IPS DF 19.7 (cell line): ENCODE results near the gene DPEP2NB.
"Not testable (repeated sequence)": the region's sequence is repeated elsewhere in the genome, so short reads cannot be mapped to it uniquely, and the experiment has no call there.

Source experiments
- DNase-seq: peaks from one replicate; pipeline ENCODE4 v3.0.0-alpha.2; 2013; ENCODE audit warnings: low read depth, low spot score

DPEP2NB gene

DNA sequence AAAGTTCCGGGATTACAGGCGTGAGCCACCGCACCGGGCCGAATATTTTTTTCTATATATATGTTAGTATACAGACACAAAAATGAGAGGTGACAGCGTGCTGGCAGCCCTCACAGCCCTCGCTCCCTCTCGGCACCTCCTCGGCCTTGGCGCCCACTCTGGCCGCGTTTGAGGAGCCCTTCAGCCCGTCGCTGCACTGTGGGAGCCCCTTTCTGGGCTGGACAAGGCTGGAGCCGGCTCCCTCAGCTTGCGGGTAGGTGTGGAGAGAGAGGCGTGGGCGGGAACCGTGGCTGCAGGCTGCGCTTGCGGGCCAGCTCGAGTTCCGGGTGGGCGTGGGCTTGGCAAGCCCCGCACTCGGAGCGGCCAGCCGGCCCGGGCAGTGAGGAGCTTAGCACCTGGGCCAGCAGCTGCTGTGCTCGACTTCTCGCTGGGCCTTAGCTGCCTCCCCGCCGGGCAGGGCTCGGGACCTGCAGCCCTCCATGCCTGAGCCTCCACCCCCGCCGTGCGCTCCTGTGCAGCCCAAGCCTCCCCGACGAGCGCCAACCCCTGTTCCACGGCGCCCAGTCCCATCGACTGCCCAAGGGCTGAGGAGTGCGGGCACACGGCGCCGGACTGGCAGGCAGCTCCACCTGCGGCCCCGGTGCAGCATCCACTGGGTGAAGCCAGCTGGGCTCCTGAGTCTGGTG is 33.6 kb downstream of the DPEP2NB start:
- DNase-seq: no peak

DNA sequence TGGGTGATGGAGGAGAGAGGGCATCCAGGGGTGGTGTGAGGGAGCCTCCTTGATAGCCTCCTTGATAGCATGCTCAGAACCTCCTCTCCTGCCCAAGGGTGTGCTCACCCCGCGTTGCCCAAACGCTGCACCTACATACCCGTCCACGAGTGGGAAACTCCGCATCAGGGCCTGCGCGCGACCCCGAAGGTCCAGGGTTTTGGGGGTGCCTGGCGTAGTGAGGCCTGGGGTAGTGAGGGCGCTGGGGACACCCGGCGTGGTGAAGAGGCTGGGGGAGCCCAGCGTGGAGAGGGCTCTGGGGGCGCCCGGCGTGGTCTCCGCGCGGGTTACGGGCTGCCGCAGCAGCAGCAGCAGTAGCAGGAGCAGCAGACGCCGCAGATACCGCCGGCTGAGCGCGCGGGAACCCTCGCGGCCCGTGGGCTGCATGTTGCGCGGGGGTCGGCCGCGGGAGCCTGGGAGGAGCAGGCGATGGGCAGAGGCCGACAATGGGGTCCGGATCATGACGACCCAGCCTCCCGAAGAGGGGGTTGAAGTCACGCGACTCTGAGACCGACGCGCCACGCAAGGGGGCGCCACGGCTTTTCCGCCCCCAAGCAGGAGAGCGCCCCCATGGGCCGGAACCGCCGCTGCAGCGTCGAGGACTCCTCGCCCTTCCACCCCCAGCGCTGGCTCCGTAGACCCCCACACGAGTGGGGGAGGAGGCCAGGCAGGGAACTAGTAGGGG is 35.6 kb downstream of the DPEP2NB start, which contains the start of gene DPEP3:
Gene DPEP3, minus strand, starts transcription at position 545 of the 724 bp plus-strand sequence. Its CDS starts 119 bp downstream, at position 426.
- DNase-seq: no peak

DNA sequence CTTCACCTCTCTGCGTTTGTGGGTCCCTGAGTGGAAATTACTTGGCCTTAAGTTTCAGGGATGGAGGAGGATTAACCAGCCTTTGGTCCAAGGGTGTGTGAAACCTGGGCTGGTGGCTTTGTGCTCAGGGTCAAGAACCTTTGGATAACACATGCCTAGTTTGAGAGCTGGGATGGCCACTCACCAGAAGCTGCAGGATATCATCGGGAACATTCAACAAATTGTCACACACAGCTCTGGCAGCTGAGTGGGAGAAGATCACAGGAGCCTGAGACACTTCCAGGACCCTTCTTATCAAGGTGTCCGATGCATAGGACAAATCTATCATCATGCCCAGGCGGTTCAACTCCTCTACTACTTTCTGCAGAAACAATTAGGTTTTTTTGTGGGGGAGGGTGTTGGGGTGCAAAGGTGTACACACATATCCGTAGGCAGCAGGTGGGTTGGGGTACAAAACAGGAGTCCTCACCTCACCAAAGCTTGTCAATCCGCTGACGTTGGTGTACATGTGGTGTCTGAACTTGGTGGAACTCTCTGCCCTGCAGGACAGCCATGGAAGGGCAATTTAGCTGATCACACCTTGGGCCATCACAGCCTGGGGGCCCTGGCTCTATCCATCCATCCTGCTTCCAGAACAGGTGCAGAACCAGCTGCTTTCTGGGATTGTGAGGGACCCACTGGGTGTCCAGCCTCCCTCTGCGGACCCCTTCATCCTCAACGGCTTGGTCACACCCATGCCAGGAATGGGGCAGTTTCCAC is 38.1 kb downstream of the DPEP2NB start:
- no peak for DNase-seq

DNA sequence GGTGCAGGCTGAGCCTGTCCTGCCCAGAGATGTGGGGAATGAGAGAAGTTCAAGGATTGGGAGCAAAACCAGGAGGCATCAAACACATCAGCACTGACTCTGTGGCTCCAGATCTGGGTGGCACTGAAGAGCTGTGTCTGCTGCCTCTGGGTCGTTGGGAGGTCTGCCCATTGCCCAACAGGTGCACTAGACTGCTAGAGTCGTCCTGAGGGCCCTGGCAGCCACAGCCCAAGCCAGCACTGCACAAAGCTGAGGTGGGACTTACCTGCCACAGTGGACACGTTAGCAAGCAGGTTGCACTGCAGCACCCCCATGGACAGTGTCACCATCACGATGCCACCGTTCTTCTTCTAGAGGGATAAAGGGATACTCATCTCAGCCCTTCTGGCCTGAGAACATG is 38.7 kb downstream of the DPEP2NB start:
- no peak for DNase-seq

DNA sequence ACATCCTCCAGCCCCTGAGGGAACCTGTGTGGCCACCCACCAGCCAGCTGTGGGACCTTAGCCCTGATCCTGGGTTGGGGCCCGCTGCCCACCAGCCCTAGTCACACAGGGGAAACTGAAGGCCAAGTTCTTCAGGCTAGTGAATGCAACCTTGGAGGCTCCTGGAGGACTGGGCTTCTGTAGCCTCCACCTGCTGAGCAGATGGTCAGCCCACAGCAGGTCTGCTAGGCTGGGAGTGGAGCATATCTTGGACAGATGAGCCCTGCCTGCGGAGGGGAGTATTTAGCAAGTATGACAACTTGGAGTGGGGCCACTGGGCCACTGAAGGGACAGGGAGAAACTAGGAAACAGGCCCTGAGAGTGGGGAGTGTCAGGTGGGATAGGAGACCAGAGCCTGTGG is 39.5 kb downstream of the DPEP2NB start:
- DNase-seq: no peak

DNA sequence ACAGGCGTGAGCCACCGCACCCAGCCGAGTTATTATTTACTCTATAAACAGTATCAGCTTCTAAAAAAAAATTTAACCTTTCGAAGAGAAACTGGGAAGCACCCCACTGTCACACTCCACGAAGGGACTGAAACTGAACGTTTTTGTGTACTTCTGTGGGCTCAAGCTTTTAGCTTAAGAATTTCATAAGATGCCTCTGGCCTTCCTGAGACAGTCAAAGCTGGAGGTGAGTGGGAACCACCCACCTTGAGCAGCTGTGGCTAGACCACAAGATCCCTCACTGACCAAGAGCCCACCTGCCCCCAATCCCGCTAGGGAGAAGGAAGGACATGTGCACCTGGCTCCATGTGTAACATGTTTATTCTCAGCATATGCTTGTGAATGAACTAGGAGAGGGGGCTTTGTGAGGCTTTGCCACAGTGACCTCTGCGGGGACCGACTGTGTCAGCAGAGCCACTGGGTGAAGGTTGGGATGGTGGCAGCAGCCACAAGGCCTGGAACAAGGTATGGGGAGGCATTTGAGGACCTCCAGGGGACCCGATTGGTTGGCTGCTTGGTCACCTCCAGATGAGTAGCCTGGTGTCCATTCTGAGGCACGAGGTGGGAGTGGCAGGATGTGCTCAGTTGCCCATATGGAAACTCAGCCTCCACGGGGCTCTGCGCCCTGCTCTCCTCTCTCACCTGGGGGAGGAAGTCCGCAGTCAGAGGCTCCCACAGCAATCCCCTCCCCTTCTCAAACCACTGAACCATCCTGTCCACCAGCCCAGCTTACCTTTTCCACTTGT is 40.2 kb downstream of the DPEP2NB start:
- no peak for DNase-seq

DNA sequence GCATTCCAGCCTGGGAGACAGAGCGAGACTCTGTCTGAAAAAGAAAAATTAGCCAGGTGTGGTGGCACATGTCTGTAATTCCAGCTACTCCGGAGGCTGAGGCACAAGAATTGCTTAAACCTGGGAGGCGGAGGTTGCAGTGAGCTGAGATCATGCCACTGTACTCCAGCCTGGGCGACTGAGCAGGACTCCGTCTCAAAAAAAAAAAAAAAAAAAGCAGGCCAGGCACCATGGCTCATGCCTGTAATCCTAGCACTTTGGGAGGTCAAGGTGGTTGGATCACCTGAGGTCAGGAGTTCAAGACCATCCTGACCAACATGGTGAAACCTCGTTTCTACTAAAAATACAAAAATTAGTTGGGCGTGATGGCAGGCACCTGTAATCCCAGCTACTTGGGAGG is 43.4 kb downstream of the DPEP2NB start:
- DNase-seq: not testable (repeated sequence)

DNA sequence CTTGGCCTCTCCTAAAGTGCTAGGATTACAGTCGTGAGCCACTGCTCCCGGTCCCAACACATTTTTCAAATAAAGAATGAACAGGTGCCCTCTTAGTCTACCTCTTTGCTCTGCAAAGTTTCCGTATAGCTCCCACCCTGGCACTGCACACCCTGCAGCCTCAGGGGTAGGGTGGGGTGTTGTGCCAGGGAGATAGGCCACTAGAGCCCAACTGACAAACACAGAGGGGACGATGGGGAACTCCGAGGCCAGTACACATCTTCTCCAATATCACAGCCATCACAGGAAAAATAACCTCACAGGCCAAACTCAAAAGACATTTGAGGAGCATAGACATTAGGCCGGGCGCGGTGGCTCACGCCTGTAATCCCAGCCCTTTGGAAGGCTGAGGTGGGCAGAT is 44.6 kb downstream of the DPEP2NB start:
- no peak for DNase-seq

DNA sequence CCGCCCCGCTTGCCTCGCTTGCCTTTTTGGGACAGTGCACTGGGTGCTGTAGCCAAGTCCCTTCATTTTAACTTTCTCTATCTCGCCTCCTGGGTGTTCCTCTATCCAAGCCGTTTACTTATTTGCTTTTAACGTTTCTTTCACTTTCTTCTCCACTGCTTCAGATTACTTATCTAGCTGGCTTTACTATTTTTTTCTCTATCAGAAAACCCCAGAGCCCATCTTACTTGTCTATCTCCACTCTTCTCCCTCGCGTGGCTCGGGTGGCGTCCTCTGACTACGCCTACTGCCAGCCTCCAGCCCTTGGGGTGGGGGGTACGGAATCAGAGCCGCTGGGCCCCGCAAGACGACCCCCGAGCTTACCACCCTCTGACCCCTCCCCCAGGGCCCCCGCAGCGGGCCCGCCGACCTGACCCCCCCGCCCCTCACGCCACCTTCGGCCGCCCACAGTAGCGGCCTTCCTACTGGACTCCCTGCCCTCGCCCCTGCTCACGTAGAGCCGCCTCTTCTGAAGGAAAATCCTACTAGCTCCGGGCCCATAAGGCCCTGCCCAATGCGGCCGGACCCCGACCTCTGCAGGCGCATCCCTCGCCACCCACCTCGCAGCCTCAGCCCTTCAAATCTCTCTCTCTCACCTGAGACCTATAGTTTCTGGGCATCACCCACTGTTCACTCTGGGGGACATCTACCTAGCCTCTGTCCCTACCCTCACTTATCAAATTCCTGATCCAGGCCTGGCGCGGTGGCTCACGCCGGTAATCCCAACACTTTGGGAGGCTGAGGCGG is 46.3 kb downstream of the DPEP2NB start:
- DNase-seq: no peak

DNA sequence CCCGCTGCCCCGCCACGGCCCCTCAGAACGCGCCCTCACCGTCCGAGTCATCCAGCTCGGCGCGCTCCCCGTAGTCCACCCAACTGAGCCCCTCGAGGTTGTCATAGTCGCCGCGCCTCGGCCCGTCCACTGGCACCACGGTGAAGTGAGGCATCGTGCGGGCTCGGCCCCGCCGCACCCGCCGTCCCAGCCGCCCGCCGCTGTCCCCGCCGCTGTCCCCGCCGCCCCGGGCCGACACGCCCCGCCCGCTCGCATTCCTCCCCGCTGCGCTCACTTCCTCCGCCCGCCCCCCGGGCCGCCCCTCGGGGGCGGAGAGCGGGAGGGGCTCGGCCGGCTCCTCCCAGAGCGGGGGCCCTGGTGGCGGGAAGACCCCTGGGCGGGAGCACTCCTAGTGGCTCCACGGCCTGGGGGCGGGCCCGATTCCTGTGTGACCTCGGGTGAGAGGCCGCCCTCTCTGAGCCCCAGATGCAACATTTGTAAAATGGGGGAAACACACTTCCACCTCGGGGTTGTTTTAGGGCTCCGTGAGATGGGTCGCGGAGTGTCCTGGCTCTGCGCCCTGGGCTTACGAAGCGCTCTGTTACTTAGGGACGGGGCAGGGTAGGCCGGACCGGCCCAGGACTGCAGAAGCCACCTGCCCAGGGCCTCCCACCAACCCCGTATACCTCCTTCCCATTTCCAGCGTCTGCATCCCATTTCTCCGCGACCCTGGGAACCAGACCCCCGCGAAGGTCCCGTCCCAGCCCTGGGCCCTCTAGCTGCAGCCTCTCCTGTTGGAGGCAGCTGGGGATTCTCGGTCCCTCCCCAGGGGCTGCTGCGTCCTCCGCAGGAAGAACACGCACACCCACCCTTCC is 47.1 kb downstream of the DPEP2NB start, which contains the start of gene SLC12A4:
Gene SLC12A4, minus strand, starts transcription at position 238 of the 854 bp plus-strand sequence. Its CDS starts 84 bp downstream, at position 154.
- no peak for DNase-seq

DNA sequence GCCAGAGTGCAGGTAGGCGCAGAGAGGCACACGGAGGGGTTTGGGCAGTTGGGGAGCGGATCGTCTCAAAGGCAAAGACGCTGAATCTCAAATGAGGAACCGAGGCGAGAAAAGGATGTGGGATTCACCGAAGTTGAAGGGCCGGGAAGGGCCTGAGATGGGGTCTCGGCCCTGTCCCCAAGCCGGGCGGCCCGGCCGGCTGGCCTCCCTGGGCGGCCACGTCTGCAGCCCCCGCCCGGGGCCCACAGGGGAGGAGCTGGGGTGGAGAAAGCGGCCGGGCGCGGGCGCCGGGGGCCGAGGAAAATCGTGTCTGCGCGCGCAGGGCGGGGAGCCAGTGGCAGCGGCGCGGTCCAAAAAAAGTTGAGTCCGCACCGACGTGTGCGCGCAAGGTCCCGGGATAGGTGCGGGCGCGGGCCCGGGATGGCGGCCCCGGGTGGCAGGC is 47.7 kb downstream of the DPEP2NB start:
- DNase-seq: no peak

DNA sequence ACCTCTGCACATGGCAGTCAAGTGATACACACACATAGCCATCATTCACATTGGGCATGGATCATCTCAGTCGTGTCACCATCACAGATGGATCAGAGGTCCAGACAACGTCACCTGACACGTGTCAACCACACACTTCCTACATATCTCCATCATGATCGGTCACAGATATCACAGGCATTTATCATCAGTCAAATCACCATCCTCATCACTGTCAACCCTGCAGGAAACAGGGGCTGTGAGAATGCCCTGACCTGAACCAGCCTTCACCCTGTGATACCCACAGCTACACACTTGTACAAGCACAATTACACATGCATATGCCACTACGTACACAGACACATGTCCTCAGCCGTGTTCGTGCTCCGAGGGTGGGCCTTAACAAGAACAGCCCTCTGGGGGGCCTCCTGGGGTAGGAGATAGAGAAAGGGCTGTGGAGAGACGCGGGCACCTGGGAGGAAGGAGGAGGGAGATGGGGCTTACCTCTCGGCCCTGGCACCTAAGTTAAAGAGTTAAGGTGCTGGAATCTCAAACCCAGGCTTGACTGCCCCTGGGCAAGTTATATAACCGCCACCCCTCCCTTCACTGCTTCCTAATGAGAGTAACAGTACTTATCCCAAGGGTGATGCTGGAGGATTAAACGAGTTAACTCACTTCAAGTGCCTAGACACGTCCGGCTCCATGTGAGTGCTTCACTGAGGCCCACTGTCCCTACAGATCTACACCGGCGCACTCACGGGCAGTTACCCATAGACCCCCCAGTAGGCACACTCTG is 48.3 kb downstream of the DPEP2NB start:
- no peak for DNase-seq

DNA sequence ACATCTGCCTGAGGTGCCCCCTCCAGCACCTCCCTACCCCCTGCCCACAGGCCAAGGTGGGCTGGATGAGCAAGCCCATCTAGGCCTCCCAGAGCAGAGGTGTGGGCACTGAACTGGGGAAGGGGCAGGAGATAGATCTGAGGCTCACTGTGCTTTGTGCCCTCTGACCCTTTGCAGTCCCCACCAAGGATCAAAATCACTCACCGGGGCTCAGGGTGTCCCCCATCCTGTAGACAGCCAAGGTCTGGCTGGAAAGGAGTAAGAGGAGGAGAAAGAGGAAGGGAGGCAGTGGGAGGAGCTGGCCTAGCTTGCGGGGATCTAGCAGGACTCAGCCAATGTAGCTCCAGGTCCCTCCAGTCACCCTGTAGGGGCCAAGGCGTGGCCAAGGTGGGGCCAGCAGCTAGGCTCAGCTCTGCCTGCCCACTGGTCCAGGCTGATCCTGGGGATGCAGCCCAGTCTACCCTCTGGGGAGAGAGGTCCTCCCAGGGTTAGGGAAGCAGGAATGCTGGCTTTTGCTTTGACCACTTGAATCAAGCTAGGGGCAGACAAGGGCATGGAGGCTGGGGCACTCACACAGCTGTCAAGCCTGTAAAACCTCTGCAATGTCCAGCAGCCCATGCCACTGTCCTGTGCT is 49.0 kb downstream of the DPEP2NB start:
- DNase-seq: no peak

DNA sequence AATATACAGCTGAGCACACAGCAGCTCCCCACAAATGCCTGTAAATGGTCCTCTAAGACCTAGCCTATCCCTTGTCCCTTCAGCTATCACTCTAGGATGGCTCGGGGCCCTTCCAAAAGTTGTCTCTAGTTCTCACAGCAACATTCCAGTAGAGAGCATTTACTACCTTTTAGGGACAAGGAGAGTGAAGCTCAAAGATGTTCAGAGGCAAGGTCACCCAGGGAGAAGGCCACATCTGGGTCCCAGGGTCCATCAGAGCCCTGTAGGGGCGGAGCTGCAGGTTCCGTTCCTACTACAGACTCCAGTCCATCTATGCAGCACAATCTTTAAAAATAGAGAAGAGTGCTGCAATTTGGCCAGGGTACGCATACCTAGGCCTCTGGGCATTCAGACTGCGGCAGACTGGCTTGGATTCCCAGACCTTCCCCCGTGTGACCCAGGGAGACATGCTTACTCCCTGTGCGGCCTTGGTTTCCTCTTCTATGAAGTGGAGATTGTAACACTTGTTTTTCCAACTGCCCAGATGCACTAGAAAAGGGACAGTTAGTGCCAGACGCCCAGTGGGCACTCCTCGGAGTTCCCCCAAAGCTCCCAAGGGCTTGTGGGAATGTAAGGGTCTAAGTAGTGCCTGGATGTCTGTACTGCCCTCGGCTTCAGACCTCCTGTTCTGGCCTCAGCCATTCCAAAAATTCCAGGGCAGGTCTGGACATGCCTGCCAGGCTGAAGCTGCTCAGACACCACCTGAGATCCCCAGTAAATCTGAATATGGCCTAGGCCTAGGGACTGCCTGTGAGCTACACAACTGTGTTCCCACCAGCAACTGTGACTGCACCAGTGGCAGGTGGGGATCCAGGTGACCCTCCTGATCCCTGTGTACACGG is 49.8 kb downstream of the DPEP2NB start:
- no peak for DNase-seq

DNA sequence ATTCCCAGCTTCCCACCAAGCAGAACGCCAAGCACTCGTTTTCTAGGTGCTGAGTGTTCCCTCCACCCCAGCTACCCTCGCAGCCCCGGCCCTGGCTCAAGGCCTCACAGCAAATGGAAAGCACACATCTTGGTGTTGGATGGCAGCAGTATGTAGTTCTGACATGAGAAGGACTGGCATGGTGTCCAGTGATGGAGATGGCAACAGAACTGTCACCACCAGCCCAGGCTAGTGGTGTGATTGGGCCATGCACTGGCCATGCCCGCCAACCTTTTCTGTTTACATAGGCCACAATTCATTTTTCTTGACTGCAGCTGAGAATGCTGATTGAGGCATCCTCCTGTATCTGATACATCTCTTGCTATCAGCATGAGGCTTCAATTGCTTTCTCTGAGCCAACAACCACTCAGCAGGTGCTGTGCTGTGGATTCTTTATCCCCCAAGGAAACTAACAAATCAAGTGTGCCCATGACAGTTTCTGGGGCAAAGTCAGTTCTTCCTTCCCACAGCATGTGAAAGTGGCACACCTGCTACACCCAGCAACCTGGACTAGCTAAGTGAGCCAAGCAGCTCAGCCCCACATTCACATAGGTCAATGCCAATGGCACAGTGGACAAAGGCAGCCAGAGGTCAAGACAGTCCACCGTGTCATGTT is 51.1 kb downstream of the DPEP2NB start:
- DNase-seq: no peak

DNA sequence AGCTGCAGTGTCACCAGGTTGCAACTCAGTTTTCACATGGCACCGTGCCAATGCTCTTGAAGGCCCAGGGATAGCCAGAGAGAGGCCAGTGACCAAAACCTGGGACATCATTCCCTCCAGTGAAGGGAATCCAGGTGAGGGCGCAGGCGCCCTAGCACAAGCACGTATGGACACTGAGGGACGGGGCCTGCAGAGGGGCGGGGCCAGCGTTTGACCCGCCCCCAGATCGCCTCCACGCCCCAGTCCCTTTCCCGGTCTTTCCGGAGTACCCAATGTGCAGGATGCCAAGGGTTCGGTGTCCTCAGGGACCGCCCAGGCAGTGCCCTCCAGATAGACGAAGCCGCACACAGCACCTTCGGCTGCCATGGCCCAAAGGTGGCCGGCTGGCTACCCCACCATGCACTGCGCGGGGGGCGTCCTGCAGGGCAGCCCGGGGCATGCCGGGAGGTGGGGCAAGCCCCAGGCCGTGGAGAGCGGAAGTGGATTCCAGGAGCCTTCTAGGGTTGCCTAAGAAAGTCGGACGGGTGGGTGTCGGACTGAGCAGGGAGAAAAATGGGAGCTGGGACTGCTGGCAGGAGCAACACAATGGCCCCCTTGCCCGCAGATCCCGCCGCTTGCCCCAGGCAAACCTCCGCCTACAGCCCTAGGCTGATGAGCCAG is 51.9 kb downstream of the DPEP2NB start:
- DNase-seq: no peak
